Measurements from ENCODE around the gene ERVH48-1. TPM values are rescaled to one million over a fixed set of nuclear protein-coding genes. Genes with fewer than 3 reads are reported as not detected.
"Not testable (repeated sequence)": the region's sequence is repeated elsewhere in the genome, so short reads cannot be mapped to it uniquely, and the experiment has no call there.

The ERVH48-1 gene
- total RNA-seq, 1 experiment from 2014 or later = 0.20 TPM

DNA sequence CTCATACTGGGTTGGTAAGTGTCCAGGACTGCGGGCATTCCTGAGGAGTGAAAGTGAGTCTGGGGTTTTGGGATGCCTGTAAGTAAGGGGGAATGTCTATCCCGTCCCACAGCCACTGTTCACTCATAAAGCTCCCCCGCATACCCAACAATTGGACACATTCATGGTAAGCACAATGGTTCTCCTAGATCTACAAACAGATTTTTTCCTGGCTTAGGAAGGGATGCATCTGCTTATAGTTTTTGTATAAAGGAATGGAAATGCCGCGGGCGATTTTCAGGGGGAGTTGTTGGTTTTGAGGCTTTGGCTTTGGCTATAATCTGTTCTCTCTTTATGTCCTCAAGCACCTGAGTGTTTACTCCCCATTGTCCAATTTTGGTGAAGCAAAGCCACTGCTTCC is 7.1 kb downstream of the ERVH48-1 start:
- in situ Hi-C loops (cut with HindIII; ENCODE audit: low sequenced_read_pairs) = no loop called here
- no peak for DNase-seq (ENCODE audit: low spot score)

DNA sequence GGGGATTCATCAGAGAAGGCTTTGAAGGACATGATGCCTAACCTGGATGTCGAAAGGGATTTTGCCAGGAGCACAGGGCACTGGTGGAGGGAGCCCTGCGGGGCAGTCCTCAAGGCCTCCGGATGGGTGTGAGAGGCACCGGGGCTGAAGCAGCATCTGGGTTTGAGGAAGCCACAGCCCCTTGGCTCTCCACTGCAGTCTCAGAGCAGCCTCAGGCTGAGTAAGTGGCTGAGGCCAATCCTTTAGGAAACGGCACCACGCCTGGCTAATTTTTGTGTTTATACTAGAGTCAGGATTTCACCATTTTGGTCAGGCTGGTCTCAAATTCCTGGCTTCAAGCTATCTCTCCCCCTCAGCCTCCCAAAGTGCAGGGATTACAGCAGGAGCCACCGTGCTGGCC is 12.0 kb downstream of the ERVH48-1 start:
- in situ Hi-C loops (cut with HindIII; ENCODE audit: low sequenced_read_pairs) = no loop called here
- DNase-seq (ENCODE audit: low spot score) = no peak

DNA sequence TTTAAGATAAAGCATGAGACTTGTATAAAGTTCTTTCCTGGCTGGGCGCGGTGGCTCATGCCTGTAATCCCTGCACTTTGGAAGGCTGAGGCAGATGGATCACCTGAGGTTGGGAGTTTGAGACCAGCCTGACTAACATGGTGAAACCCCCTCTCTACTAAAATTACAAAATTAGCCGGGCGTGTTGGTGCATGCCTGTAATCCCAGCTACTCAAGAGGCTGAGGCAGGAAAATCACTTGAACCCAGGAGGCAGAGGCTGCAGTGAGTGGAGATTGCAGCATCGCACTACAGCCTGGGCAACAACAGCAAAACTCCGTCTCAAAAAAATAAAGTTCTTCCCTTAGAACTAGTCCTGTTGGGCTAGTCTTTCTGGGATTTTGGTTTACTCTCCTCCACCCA is 13.5 kb downstream of the ERVH48-1 start:
- in situ Hi-C loops (cut with HindIII; ENCODE audit: low sequenced_read_pairs) = not testable (repeated sequence)

DNA sequence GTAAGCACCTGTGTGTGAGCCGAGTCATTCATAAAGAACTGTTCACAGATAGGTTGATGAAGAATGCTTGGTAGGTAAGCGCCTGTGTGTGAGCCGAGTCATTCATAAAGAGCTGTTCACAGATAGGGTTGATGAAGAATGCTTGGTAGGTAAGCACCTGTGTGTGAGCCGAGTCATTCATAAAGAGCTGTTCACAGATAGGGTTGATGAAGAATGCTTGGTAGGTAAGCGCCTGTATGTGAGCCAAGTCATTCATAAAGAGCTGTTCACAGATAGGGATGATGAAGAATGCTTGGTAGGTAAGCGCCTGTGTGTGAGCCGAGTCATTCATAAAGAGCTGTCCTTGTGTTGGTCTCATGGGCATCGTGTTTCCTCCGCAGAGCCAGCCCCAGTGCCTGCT is 16.9 kb downstream of the ERVH48-1 start:
- DNase-seq (ENCODE audit: low spot score); in situ Hi-C loops (cut with HindIII; ENCODE audit: low sequenced_read_pairs): not testable (repeated sequence)

More for the DNA sequence above, 13.5 kb downstream of the ERVH48-1 start:
- not testable (repeated sequence) for DNase-seq (ENCODE audit: low spot score)

DNA sequence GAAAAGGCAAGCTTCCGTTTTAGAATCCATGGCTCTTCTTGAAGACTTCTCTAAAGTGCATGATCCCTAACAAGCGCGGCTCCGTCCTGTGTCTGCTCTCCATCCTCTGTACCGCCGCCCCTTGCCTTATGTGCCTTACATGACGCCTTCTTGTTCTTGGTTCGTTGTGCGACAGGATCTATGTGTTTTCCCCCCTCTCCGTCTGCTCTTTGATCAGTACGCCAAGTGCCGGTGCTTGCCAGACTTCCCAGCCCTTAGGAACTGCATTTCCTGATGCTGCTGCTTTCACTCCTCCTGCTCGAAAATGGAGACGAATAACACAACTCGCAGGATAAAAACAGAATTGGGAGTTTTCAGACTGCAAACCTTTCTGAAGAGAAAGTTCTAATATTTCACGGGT is 19.2 kb downstream of the ERVH48-1 start:
- in situ Hi-C loops (cut with HindIII; ENCODE audit: low sequenced_read_pairs) = no loop called here
- no peak for DNase-seq (ENCODE audit: low spot score)

DNA sequence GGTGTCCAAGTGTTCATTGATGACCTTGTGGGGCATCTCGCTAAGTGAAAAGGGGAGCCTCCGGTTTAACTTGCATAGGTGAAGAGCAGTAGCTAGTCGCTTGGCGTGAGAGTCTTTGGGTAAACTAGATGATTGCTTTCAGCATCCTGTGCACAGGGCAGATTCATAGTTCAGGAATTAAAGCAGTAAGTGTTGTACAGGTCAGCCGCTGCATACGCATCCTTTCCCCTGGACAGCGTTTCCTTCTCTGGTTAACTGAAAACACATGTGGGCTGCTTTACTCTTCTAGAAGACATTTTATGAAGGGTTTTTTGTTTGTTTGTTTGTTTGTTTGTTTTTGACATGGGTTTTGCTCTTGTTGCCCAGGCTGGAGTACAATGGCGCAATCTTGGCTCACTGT is 20.2 kb downstream of the ERVH48-1 start:
- in situ Hi-C loops (cut with HindIII; ENCODE audit: low sequenced_read_pairs) = no loop called here
- no peak for DNase-seq (ENCODE audit: low spot score)

DNA sequence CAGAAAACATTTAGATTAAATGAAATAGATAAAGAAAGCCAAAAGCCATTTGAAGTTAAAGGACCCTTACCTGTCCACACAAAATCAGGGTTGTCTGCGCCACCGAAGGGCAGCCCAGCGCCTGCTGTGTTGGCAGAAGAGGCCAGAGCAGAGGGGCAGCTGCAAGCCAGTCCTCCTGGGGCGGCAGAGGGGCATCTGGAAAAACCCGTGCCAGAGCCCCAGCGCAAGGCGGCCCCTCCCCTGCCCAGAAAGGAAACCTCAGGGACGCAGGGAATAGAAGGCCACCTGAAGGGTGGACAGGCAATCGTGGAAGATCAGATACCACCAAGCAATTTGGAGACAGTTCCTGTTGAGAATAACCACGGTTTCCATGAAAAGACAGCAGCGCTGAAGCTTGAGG is 21.6 kb downstream of the ERVH48-1 start:
- DNase-seq (ENCODE audit: low spot score) = no peak
- in situ Hi-C loops (cut with HindIII; ENCODE audit: low sequenced_read_pairs) = no loop called here

DNA sequence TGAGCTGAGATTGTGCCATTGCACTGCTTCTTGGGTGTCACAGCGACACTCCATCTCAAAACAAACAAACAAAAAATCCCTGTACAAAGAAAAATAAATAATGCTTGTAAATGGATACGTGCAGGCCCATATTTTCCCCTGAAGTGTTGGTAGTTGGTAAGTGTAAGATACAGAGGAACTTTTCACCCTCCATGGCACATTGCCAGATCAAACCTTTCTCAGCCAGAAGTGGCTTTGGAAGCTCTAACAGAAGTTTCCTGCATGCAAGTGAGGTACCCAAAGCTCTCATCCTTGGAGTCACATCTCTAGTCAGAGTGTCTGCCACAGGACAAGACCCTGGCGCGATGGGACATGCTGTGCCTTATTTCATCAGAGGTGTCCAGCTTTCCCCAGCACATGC is 25.0 kb downstream of the ERVH48-1 start:
- in situ Hi-C loops (cut with HindIII; ENCODE audit: low sequenced_read_pairs) = no loop called here
- no peak for DNase-seq (ENCODE audit: low spot score)

DNA sequence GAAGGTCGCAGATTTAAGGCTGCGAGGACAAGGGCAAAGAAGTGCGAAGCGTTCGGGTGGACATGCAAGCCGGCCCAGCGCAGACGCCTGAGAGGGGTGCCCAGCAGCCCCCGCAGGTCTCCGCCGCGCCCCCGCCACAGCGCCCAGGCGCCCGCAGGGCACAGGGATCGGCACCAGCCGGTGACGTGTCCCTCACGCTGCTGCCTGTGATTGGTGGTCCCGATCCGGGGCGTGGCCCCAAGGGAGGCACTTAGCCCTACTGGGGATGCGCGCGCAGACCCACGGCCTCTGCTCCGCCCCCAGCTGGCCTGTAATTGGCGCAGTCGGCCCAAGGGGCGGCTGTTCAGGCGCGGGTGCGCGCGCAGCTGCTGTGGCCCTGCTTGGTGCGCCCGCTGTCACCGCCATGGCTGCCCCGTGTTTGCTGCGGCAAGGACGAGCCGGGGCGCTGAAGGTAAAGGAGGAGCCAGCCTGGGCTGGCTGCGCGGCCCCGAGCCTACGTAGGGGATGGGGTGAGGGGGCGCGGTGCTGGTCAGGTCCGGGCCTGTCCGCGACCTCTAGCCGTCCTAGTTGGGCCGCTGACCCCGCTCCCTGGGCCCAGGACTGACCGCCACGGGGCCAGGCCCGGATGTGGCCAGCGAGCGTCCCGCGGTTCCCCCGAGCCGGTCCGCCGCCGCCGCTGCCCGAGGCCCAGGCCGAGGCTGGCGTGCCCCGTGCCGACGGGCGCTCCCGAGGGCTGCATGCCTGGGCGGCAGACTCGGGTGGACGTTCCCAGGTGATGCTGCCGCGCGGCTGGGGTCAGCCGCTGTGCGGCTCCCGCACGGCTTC is 32.3 kb downstream of the ERVH48-1 start, which contains the start of gene NDUFV3:
NDUFV3 (plus strand) TSS at position 379 of the 825 bp plus-strand sequence; CDS start at position 404, 25 bp downstream.
- in situ Hi-C loops (cut with HindIII; ENCODE audit: low sequenced_read_pairs) = no loop called here
- DNase-seq (ENCODE audit: low spot score) = peak; percentile 98

DNA sequence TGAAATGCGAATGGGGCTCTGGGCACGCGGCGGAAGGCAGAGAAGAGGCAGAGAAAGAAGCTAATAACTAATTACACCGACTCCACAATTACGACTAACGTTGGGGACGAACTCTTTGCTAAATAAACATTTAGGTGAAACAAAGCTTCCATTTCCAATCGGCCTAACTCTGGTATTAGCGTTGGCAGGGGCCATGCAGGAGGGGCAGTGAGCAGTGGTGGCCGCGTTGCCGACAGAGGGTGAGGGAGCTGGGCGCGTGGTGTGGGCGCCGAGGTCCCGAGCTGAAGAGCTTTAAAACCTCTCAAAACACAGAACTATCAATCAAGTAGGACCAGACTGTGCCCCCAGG is 32.9 kb downstream of the ERVH48-1 start:
- no peak for DNase-seq (ENCODE audit: low spot score)
- in situ Hi-C loops (cut with HindIII; ENCODE audit: low sequenced_read_pairs) = no loop called here

DNA sequence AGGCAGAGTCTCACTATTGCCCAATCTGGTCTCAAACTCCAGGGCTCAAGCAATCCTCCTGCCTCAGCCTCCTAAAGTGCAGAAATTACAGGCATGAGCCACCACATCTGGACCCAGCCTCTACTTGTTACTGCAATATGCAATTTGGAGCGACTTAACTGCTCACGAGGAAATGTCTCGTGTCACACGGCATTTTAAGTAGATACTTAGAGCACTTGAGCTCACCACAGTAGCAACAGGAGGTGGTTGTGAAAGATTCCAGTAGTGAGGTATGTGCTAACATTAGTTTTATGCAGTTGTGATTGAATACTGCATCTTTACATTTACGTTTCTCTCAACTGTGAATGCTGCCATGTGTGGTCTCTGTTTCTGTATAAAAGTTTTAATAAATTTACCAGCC is 38.1 kb downstream of the ERVH48-1 start:
- no peak for DNase-seq (ENCODE audit: low spot score)
- in situ Hi-C loops (cut with HindIII; ENCODE audit: low sequenced_read_pairs) = no loop called here

DNA sequence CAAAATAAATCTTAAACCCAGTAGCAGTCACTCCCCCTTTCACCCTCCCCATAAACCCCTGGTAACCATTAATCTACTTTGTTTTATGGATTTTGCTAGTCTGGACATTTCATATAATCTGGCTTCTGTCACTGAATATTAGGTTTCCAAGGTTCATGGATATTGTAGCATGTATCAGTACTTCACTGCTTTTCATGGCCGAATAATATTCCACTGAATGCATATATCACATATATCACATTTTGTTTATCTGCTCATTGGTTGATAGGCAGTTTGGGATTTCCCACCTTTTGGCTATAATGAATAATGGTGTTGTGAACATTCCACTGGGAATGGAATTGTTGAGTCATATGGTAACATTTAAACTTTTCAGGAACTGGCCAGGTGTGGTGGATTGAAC is 41.5 kb downstream of the ERVH48-1 start:
- in situ Hi-C loops (cut with HindIII; ENCODE audit: low sequenced_read_pairs) = no loop called here
- no peak for DNase-seq (ENCODE audit: low spot score)

DNA sequence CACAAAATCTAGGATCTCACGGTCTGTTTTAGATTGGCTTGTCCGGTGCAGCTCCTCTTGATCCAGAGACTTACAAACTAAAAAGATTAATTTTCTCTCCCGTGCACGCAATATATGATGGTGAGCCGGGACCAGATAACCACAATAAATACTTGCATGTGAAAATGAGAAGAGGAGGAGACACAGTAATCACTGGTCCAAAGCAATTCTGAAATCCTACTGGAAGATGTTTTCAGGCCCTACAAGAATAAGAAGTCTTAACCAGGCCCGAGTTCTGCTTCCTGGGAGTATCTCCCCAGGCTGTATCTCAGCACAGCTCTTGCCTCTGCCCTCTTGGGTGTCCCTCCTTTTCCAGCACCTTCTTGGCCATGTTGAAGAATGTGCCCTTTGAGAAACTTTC is 45.1 kb downstream of the ERVH48-1 start:
- no peak for DNase-seq (ENCODE audit: low spot score)
- in situ Hi-C loops (cut with HindIII; ENCODE audit: low sequenced_read_pairs) = no loop called here

DNA sequence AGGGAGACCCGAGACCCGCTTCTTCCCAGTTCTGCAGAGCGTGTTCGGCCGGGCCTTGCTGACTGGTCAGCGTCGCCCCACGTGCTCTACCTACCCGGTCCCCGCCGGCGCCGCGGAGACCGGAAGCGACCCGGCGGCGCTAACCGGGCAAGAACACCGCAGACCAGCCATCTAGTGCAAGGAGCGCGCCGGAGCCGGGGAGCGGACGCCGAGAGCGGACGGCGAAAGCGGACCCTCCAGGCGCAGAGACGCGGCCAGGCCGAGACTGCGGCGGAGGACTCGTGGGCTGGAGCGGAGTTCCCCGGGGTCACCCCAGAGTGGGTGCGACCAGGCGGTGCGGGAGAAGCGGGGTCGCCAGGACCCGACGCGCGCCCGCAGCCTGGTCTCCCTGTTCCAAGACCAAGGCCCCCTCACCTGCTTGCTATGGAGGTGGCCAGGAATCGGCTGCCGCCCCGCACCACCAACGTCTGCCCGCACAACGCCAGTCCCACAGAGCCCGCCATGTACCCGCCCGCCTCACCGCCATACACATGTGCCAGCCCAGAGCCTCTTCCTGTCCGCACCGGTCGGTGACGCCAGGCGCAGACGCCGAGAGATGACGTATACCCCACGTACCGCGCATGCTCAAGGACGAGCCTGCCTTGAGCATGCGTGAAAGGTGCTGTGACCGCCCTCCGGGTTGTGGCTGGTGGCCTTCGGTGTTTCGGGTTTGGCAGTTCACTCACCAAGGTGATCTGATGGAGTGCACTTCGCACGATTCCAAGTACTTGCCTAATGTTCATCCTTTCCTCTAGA is 46.2 kb downstream of the ERVH48-1 start, which contains the start of gene WDR4:
WDR4 (minus strand) TSS at position 547 of the 795 bp plus-strand sequence; CDS start at position 503, 44 bp downstream.
- in situ Hi-C loops (cut with HindIII; ENCODE audit: low sequenced_read_pairs) = no loop called here
- peak; percentile 95 for DNase-seq (ENCODE audit: low spot score)

DNA sequence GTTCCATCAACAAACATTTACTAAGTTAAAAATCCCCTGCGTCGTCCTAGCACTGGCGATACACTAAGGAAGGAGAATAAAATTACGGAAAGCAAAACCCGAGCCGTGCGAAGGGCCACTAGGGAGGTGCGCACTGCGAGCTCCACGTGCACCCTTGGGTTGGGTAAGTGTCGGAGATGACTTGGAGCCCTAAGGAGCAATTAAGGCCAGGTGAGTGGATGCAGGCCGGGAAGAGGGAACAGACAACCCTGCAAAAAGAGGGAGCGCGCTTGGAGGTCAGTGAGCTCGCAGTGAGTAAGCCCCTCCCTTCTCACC is 46.8 kb downstream of the ERVH48-1 start:
- DNase-seq (ENCODE audit: low spot score) = no peak
- in situ Hi-C loops (cut with HindIII; ENCODE audit: low sequenced_read_pairs) = no loop called here

DNA sequence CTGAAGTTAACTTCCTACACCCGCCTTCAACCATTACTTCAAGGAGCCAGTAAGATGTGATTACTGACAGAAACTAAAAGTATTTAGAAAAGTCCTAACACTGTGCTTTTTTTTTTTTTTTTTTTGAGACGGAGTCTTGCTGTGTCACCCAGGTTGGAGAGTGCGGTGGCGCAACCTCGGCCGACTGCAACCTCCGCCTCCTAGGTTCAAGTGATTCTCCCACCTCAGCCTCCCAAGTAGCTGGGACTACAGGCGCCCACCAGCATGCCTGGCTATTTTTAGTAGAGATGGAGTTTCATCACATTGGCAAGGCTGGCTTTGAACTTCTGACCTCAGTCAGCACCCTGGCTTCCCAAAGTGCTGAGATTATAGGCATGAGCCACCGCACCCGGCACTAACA is 49.6 kb downstream of the ERVH48-1 start:
- DNase-seq (ENCODE audit: low spot score); in situ Hi-C loops (cut with HindIII; ENCODE audit: low sequenced_read_pairs): not testable (repeated sequence)

DNA sequence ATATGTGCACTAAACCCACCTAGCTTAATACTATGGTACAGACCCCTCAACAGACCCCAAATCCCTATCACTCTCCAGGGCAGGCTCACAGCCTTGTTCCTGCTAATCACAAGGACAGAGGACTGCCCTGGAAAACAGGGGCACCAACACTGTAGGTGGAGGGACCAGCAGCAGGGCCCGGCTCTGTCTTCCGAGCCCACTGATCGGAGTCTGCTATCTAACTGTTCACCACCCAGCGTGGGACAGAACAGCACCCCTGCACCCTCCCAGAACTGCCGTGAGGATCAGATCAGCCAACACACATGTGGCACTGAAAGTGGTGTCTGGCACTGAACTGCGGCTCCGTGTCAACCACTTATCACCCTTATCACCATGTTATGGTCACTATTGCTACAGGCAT is 52.3 kb downstream of the ERVH48-1 start:
- in situ Hi-C loops (cut with HindIII; ENCODE audit: low sequenced_read_pairs) = no loop called here
- DNase-seq (ENCODE audit: low spot score) = no peak

DNA sequence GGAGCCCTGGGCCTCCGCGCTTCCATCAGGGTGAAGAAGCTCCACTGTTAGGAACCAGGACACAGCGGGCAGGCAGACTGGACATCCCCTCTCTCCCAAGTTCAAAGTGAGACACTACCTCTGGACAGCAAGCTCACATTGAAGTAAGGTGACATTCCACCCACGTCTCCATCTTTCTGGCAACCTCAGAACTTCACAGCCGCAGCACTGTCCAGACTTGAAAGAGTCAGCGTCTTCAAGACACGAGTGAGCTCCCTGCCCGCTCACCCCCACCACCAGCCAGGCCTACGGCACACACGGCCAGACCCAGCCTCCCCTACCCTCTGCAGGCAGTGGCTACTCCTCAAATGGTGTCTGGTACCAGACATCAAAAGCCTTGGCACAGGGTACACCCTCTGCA is 57.2 kb downstream of the ERVH48-1 start:
- in situ Hi-C loops (cut with HindIII; ENCODE audit: low sequenced_read_pairs) = no loop called here
- no peak for DNase-seq (ENCODE audit: low spot score)

Measured in G401 (cell line).